Body of pancreas (tissue), 4 donors: ENCODE results near the gene SLC23A2.
"Not testable (repeated sequence)": the region's sequence is repeated elsewhere in the genome, so short reads cannot be mapped to it uniquely, and the experiment has no call there.

ENCODE experiments used
- CTCF ChIP-seq, 7 experiments: fragments of 450-650 bp in 4 of 7; fragments of 200-600 bp in 3 of 7; sonication (generic) in 3 of 7; IDR thresholded peaks; one replicate each; pipeline ENCODE4 v1.5.1; 2016 to 2019; ENCODE audit warnings: antibody characterized with exemption in 7 of 7
- POLR2A ChIP-seq, 3 donors: fragments of 450-650 bp; IDR thresholded peaks; one replicate each; pipeline ENCODE4 v1.6.1; 2016; ENCODE audit warnings: antibody characterized with exemption in 3 of 3, mild to moderate bottlenecking in 2 of 3

GRCh38 chr20:5028258-5029059 lies 27.1 kb upstream of the SLC23A2 start:
- not testable (repeated sequence) for TF ChIP-seq POLR2A, CTCF (IDR thresholded peaks at IDR 0.05)
